Psoas muscle (tissue), 8 donors: ENCODE data around the gene WDR1. TPM values are rescaled to one million over a fixed set of nuclear protein-coding genes. Genes with fewer than 3 reads are reported as not detected.
A peak's percentile ranks its signal among the peaks of the same experiment; 100 is the strongest.

Source experiments
- ATAC-seq, 4 donors: fragments of 200-7000 bp; cut with Tn5 transposase; one replicate each; pipeline ENCODE4 v1.9.1; 2020; ENCODE audit warnings: moderate library complexity in 3 of 4, mild to moderate bottlenecking in 2 of 4
- DNase-seq, 2 donors: peaks; one replicate each; pipeline ENCODE4 v3.0.0-alpha.2; 2020
- H3K27ac ChIP-seq: fragments of 200-600 bp; one replicate; pipeline ENCODE4 v1.8.0; 2022
- H3K27me3 ChIP-seq, 3 donors: fragments of 200-600 bp in 1 of 3; one replicate each; pipeline versions ENCODE4 v1.6.1 to v1.8.0; 2013 to 2022; ENCODE audit warnings: low read length in 2 of 3, mild to moderate bottlenecking in 2 of 3, moderate library complexity in 1 of 3; ENCODE audit not compliant: insufficient read depth in 3 of 3
- H3K36me3 ChIP-seq, 2 donors: fragments of 200-600 bp in 1 of 2; one replicate each; pipeline versions ENCODE4 v1.6.1 to v1.8.0; 2013 to 2022; ENCODE audit warnings: low read depth in 1 of 2, mild to moderate bottlenecking in 1 of 2, moderate library complexity in 1 of 2; ENCODE audit not compliant: insufficient read depth in 1 of 2
- H3K4me1 ChIP-seq: fragments of 200-600 bp; one replicate; pipeline ENCODE4 v1.8.0; 2022
- H3K4me3 ChIP-seq: fragments of 200-600 bp; one replicate; pipeline ENCODE4 v1.8.0; 2022; ENCODE audit warnings: mild to moderate bottlenecking
- H3K9me3 ChIP-seq: fragments of 200-600 bp; one replicate; pipeline ENCODE4 v1.8.0; 2022
- WGBS, 3 donors: extraction: QIAGEN DNeasy Blood & Tissue Kit; methylation state at CpG; one replicate each; pipeline versions ENCODE4 v1.1.6 to v1.1.7; 2013; 5-methylcytosine and 5-hydroxymethylcytosine counted together
- intact Hi-C, 2 donors: fragments of 100-400 bp; cut with DNase I; formaldehyde crosslinking; loops; one replicate each; pipeline versions ENCODE4 v1.11.0 to v1.14.2; 2022
- polyA plus RNA-seq, 3 donors: library from polyadenylated mRNA; stranded (reverse); fragments of 200-250 nt; gene quantifications; one replicate each; pipeline ENCODE4 v1.2.3, GENCODE V29; 2013
- total RNA-seq, 4 donors: library from RNA; stranded (reverse); fragmentation: NEBNext Ultra II Directional in 2 of 4; extraction: Animal tissue kit (Norgen Biotek cat#: 25700) in 2 of 4; gene quantifications; one replicate each; pipeline versions ENCODE4 v1.2.1 to v1.2.4, GENCODE V29; 2021 to 2023
- TF ChIP-seq, protein P1 (sequence below): fragments of 200-600 bp; IDR thresholded peaks from one replicate; pipeline ENCODE4 v1.8.0; 2022; ENCODE audit warnings: antibody characterized with exemption
- donor health status: healthy with polysubstance abuse.
- donor health status: DM: no; HTN: no; CAD: no; lungs with moderate emphysema.
- donor health status: Bipolar disorder and iron deficiency.
- donor health status: healthy.
- donor health status: DM: yes; HTN: yes; CAD: no.
- donor health status: DM: no; HTN: no; CAD: no.
- donor health status: DM: no; HTN: no; CAD: no.
- donor health status: DM: yes; HTN: yes; CAD: no.

The WDR1 gene
- total and polyA plus RNA-seq, 7 donors, result 55.6 to 273 (median 106) TPM

DNA sequence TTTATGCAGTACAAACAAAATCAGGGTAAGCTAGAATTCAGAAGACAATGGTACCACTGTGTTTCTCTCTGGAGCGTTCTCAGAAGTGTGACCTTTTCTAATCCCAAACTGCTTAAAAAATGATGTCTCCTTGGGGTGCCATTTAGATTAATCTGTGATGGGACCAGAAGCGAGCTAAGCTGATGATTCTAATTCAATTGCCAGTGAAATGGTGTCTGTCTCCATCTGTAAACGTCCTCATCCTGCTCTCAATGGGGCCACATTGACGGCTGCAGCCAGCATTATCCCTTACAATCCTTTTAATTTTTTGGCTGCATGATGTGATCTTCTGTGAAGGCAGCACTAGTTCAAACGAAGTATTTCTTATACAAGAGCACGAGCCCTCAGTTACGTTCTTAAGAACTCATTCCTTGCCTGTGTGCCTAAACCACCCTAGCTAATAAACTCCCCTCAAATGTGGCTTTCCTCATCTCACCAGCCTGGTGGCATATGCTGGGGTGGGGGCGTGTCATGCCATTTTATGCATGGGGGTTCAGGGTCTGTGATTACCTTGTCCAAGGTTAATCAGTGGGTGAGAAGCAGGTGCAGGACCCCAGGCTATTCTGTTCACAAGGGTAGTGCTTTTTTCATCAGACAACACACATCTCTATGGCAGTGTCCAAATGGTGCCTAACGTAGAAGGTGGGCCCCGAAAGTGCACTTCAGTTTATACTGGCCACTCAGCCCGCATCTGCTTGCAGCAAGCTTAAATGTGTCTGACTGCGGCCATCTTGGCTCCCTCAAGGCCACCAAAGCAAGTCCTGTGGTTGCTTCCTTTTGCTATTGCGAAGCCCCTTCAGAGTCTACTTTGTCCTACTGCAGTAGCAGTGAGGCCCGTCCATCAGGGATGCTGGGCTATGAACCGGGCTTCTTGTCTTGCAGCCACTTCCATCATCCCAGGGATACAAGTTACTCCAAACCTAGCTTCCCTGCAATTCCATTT lies 49.6 kb downstream of the WDR1 start:
- Histone ChIP-seq H3K4me3 (no peak overlapping the region), H3K9me3 (no peaks in the 10 kb centered on the region), H3K27ac (no peak overlapping the region), H3K4me1 (peaks cover 3% of the 10 kb centered on the region), H3K27me3 (no peaks in the 10 kb centered on the region), H3K36me3 (peaks cover 9 to 50% of the 10 kb centered on the region in 2 donors)
- DNase-seq (no peak), ATAC-seq (no peak)
- TF ChIP-seq, protein P1, sequence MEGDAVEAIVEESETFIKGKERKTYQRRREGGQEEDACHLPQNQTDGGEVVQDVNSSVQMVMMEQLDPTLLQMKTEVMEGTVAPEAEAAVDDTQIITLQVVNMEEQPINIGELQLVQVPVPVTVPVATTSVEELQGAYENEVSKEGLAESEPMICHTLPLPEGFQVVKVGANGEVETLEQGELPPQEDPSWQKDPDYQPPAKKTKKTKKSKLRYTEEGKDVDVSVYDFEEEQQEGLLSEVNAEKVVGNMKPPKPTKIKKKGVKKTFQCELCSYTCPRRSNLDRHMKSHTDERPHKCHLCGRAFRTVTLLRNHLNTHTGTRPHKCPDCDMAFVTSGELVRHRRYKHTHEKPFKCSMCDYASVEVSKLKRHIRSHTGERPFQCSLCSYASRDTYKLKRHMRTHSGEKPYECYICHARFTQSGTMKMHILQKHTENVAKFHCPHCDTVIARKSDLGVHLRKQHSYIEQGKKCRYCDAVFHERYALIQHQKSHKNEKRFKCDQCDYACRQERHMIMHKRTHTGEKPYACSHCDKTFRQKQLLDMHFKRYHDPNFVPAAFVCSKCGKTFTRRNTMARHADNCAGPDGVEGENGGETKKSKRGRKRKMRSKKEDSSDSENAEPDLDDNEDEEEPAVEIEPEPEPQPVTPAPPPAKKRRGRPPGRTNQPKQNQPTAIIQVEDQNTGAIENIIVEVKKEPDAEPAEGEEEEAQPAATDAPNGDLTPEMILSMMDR, result no peak
- 90 to 91% (median 90%) methylated on average over 15 of the region's 15 CpGs for WGBS, 3 donors
- intact Hi-C loops, result loop anchor here in 1 of 2 donors (10.0 kb wide), 1 partner anchor 172 kb away; no protein-coding TSS in a partner anchor

DNA sequence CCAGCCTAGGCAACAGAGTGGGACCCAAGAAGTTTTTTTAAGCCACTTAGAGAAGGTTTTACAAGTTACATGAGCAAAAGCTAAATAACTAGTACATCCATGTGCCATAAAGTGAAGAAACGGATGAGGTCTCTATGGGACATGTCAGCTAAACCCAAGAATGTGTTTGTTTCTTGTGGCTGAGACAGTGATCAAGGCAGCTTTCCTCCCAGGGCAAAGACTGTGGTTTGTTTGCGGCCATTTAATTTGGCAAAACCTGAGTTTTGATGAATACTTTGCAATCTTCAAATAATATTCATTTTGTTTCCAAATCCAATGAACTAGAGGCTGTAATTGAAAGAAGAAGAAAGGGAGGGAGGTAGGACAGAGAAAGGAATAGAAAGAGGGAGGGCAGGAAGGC lies 50.4 kb downstream of the WDR1 start:
- intact Hi-C loops, result loop anchor here in 1 of 2 donors (10.0 kb wide), 1 partner anchor 171 kb away; no protein-coding TSS in a partner anchor
- ATAC-seq, result no peak

DNA sequence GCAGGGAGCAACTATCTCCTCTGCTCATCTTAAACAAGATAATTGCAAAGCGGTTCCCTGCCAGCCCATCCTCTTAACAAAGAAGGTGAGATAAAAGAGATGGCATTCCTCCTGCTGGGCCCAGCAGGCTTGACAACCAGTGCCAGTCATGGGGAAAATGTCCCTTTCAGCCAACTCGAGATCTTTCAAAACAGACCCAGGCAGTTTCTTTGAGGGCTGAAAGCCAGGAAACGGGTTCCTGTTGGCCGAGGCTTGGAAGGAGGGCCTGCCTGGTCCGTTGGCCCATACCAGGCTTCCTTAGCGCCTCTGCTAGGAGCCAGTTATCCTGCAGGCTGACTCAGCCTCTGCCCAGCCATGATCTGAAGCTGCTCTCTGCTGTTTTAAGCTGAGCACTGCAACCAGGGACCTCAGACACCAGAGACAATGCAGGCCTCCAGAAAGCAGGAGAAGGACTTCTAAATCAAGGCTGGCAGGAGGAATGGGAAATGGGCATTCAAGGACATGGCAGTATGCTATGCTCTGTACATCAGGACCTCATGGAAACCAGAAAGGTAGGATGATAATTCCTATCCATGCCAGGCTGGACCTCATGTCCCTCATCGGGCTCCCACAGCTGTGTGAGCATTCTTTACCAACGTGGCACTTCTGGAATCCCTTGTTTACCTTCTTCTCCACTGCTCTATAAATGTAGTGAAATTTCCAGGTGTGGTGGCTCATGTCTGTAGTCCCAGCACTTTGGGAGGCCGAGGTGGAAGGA lies 52.9 kb downstream of the WDR1 start:
- Histone ChIP-seq H3K4me3 (no peak overlapping the region), H3K36me3 (peaks cover 3 to 41% of the 10 kb centered on the region in 2 donors), H3K27me3 (no peaks in the 10 kb centered on the region), H3K9me3 (no peaks in the 10 kb centered on the region), H3K4me1 (peaks cover 3% of the 10 kb centered on the region), H3K27ac (no peak overlapping the region)
- TF ChIP-seq, protein P1, result peak; percentile 57
- DNase-seq, result peak; percentile 67 to 76
- intact Hi-C loops, result loop anchor here (5.0 to 10.0 kb wide), 3 partner anchors 46 to 301 kb away; no protein-coding TSS in a partner anchor
- ATAC-seq, result peak; percentile 84 to 98 (median 94)
- WGBS, 3 donors, result 32 to 36% (median 33%) methylated on average over 9 of the region's 9 CpGs

More for the DNA sequence above, 50.4 kb downstream of the WDR1 start:
- Histone ChIP-seq H3K4me1 (peaks cover 3% of the 10 kb centered on the region), H3K9me3 (no peaks in the 10 kb centered on the region), H3K36me3 (peaks cover 9 to 50% of the 10 kb centered on the region in 2 donors), H3K4me3 (no peak overlapping the region), H3K27ac (no peak overlapping the region), H3K27me3 (no peaks in the 10 kb centered on the region)
- 46 to 72% (median 71%) methylated on average over 2 of the region's 2 CpGs for WGBS, 3 donors
- DNase-seq, result no peak
- TF ChIP-seq, protein P1, result no peak

DNA sequence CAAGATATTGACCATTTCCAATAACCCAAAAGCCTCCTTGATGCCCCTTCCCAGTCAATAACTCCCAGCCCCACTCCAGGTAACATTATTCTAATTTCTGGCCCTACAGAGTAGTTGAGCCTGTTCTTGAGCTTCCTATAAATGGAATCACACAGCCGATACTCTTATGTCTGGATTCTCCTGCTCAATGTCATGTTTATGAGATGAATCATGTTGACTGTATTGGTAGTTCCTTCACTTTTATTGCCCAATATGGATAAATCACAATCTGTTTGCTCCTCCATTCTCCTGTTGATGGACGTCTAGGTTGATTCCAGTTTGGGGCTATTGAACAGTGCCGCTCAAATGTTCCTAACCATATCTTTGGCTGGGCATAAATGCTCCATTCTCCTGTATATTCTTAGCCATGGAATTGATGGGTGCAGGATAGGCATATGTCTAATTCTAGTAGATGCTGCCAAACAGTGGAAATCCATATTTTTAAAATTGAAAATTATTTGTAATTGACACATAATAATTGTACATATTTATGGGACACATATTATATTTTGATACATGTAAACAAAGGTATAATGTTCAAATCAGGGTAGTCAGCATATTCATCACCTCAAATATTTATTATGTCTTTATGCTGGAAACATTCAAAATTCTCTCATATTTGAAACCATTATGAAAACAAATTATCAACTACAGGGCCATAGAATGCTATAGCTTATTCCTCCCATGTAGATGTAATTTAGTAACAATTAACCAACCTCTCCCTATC lies 54.8 kb downstream of the WDR1 start:
- peaks cover 3% of the 10 kb centered on the region for H3K4me1 ChIP-seq
- WGBS, 3 donors, result 91 to 96% (median 93%) methylated on average over 3 of the region's 3 CpGs
- H3K27me3 ChIP-seq, result no peaks in the 10 kb centered on the region
- ATAC-seq, result no peak
- no peak for DNase-seq
- intact Hi-C loops, result loop anchor here (5.0 to 10.0 kb wide), 3 partner anchors 45 to 300 kb away; no protein-coding TSS in a partner anchor
- H3K4me3 ChIP-seq, result no peak overlapping the region
- H3K36me3 ChIP-seq, result peaks cover 3 to 24% of the 10 kb centered on the region in 2 donors
- no peaks in the 10 kb centered on the region for H3K9me3 ChIP-seq
- H3K27ac ChIP-seq, result no peak overlapping the region
- TF ChIP-seq, protein P1, result no peak
